ENCODE data around the gene KLLN. TPM values are rescaled to one million over a fixed set of nuclear protein-coding genes. Genes with fewer than 3 reads are reported as not detected.

The KLLN gene
- total and polyA plus RNA-seq, 9 of the 15 experiments (the other 6 are each of a cell fraction or from before 2014, with no cell fraction given) = 0.07 to 0.40 (median 0.25) TPM

GRCh38 chr10:87866412-87866974, 3.2 kb upstream of the KLLN start:
- peak overlapping the region; percentile 35 to 67; a peak in 3 of 4 replicates for H3K9ac ChIP-seq (ENCODE audit: insufficient read depth in 1 of 2, low read depth in 2 of 2, low read length in 2 of 2)
- peaks cover 11% of the 10 kb centered on the region; the same call in 1 of the 2 replicates for H4K20me1 ChIP-seq (replicated peaks; ENCODE audit: control insufficient read depth, insufficient read depth, low read length)
- intact Hi-C loops (cut with micrococcal nuclease) = loop anchor here (2.0 to 5.0 kb wide), 2 partner anchors 61 to 360 kb away; no protein-coding TSS in a partner anchor
- H3K9me1 ChIP-seq (ENCODE audit: control insufficient read depth, insufficient read depth, low read length) = no peaks in the 10 kb centered on the region
- H3K79me2 ChIP-seq (ENCODE audit: control insufficient read depth, insufficient read depth, low read length) = peaks cover 79% of the 10 kb centered on the region
- in situ Hi-C loops (cut with MboI) = loop anchor here (25.0 kb wide), 1 partner anchor 221 kb away; no protein-coding TSS in a partner anchor
- no peak overlapping the region for H3K27ac ChIP-seq (ENCODE audit: extremely low read depth, low read depth, low read length)
- H3K4me1 ChIP-seq (replicated peaks in 1 of 2; ENCODE audit: control insufficient read depth in 2 of 2, insufficient read depth in 2 of 2, low read length in 2 of 2) = peaks cover 0 to 13% of the 10 kb centered on the region in 2 experiments; a peak in 2 of 5 replicates
- peak; percentile 19 for FAIRE-seq
- WGBS (ENCODE audit: insufficient coverage, low coverage, missing lambda C conversion rate) = 2% methylated on average over 3 of the region's 3 CpGs
- H3K4me3 ChIP-seq = peak overlapping the region; percentile 88
- CTCF ChIA-PET (ENCODE audit: low intra/inter-chr PET ratio) = no interaction called here
- no peak for TF ChIP-seq ZNF316 (IDR thresholded peaks at IDR 0.05)
- TF ChIP-seq MAFG (tag; conservative IDR thresholded peaks at IDR 0.05) = 0 out of 2 replicates have a peak, but pooled peaks have one; percentile 9
- H3K36me3 ChIP-seq (ENCODE audit: control insufficient read depth, insufficient read depth, low read length) = 0 out of 3 replicates have a peak, but pooled peaks cover 2% of the 10 kb centered on the region
- H3K9me3 ChIP-seq (replicated peaks; ENCODE audit: control insufficient read depth, insufficient read depth, low read depth, low read length) = no peaks in the 10 kb centered on the region
- no peaks in the 10 kb centered on the region for H3K27me3 ChIP-seq (ENCODE audit: control insufficient read depth in 2 of 2, insufficient read depth in 2 of 2, low read length in 2 of 2)
- DNase-seq (ENCODE audit: extremely low read depth in 1 of 4, low spot score in 3 of 4) = no peak
- no peak for ATAC-seq
- no TSS peak for BruUV-seq (replicated peaks)
- H2AFZ ChIP-seq (ENCODE audit: low read depth, low read length) = no peak overlapping the region
- POLR2A ChIA-PET = interaction anchor here (2.6 kb wide), 1 partner anchor 11 kb away, joined by 11 read pairs; no protein-coding TSS in a partner anchor
- peak overlapping the region; percentile 86; the same call in 1 of the 2 replicates for H3K4me2 ChIP-seq (ENCODE audit: insufficient read depth, low read length)

GRCh38 chr10:87865241-87865881, 2.0 kb upstream of the KLLN start:
- ChIA-PET CTCF (ENCODE audit: low intra/inter-chr PET ratio) (interaction anchor here (1.1 kb wide), 1 partner anchor 47 kb away, joined by 3 read pairs; the partner anchor contains the start of gene ATAD1), POLR2A (interaction anchor here (2.6 kb wide), 1 partner anchor 12 kb away, joined by 11 read pairs; no protein-coding TSS in a partner anchor)
- H3K27ac ChIP-seq (ENCODE audit: extremely low read depth, low read depth, low read length) = peak overlapping the region; percentile 45; the same call in 2 of the 3 replicates
- DNase-seq (ENCODE audit: extremely low read depth in 1 of 4, low spot score in 3 of 4) (no peak), ATAC-seq (peak; percentile 1), FAIRE-seq (no peak)
- WGBS (ENCODE audit: insufficient coverage, low coverage, missing lambda C conversion rate) = 0% methylated on average over 4 of the region's 4 CpGs
- no peaks in the 10 kb centered on the region for H3K9me1 ChIP-seq (ENCODE audit: control insufficient read depth, insufficient read depth, low read length)
- H3K4me3 ChIP-seq = peak overlapping the region; percentile 88
- peaks cover 3 to 13% of the 10 kb centered on the region in 2 experiments; a peak in 4 of 5 replicates for H3K4me1 ChIP-seq (replicated peaks in 1 of 2; ENCODE audit: control insufficient read depth in 2 of 2, insufficient read depth in 2 of 2, low read length in 2 of 2)
- no peak overlapping the region for H2AFZ ChIP-seq (ENCODE audit: low read depth, low read length)
- TSS peak; percentile 37 for BruUV-seq (replicated peaks)
- intact Hi-C loops (cut with micrococcal nuclease) = loop anchor here (2.0 to 5.0 kb wide), 2 partner anchors 13 to 62 kb away; no protein-coding TSS in a partner anchor
- in situ Hi-C loops (cut with MboI) = loop anchor here (25.0 kb wide), 1 partner anchor 222 kb away; no protein-coding TSS in a partner anchor
- 0 out of 3 replicates have a peak, but pooled peaks cover 2% of the 10 kb centered on the region for H3K36me3 ChIP-seq (ENCODE audit: control insufficient read depth, insufficient read depth, low read length)
- TF ChIP-seq HMBOX1 (IDR thresholded peaks at IDR 0.05) (peak; percentile 37; the same call in 1 of the 2 replicates), C11orf30 (IDR thresholded peaks at IDR 0.05; ENCODE audit: low read depth) (peak; percentile 51)
- TF ChIP-seq, protein P1, sequence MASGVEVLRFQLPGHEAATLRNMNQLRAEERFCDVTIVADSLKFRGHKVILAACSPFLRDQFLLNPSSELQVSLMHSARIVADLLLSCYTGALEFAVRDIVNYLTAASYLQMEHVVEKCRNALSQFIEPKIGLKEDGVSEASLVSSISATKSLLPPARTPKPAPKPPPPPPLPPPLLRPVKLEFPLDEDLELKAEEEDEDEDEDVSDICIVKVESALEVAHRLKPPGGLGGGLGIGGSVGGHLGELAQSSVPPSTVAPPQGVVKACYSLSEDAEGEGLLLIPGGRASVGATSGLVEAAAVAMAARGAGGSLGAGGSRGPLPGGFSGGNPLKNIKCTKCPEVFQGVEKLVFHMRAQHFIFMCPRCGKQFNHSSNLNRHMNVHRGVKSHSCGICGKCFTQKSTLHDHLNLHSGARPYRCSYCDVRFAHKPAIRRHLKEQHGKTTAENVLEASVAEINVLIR (CRISPR knock-in tag; IDR thresholded peaks at IDR 0.05) = no peak
- H3K79me2 ChIP-seq (ENCODE audit: control insufficient read depth, insufficient read depth, low read length) = peaks cover 68% of the 10 kb centered on the region
- H3K9me3 ChIP-seq (replicated peaks; ENCODE audit: control insufficient read depth, insufficient read depth, low read depth, low read length) = no peaks in the 10 kb centered on the region
- H4K20me1 ChIP-seq (replicated peaks; ENCODE audit: control insufficient read depth, insufficient read depth, low read length) = peaks cover 11% of the 10 kb centered on the region; the same call in 1 of the 2 replicates
- H3K9ac ChIP-seq (ENCODE audit: insufficient read depth in 1 of 2, low read depth in 2 of 2, low read length in 2 of 2) = peak overlapping the region in 1 of 2 experiments; percentile 67; a peak in 3 of 4 replicates
- no peaks in the 10 kb centered on the region for H3K27me3 ChIP-seq (ENCODE audit: control insufficient read depth in 2 of 2, insufficient read depth in 2 of 2, low read length in 2 of 2)
- peak overlapping the region; percentile 86 for H3K4me2 ChIP-seq (ENCODE audit: insufficient read depth, low read length)
